Left ventricle myocardium superior (tissue), 1 donor: ENCODE data around the gene DOCK1. TPM values are rescaled to one million over a fixed set of nuclear protein-coding genes. Genes with fewer than 3 reads are reported as not detected.

Experiments used
- ATAC-seq: fragments of 200-7000 bp; cut with Tn5 transposase; one replicate; pipeline ENCODE4 v1.9.1; 2020; ENCODE audit warnings: mild to moderate bottlenecking, moderate library complexity
- DNase-seq: peaks from one replicate; pipeline ENCODE4 v3.0.0-alpha.2; 2020
- intact Hi-C: fragments of 100-400 bp; cut with micrococcal nuclease; formaldehyde crosslinking; loops from one replicate; pipeline ENCODE4 v1.11.0; 2022
- total RNA-seq: library from RNA; stranded (reverse); fragmentation: NEBNext Ultra II Directional; extraction: Animal tissue kit (Norgen Biotek cat#: 25700); gene quantifications from one replicate; pipeline ENCODE4 v1.2.1, GENCODE V29; 2021
- donor health status: DM: no; HTN: yes; CAD: no; lungs with severe emphysema.

DOCK1 gene
- total RNA-seq, 1 donor from 2014 or later = 16.3 TPM

DNA sequence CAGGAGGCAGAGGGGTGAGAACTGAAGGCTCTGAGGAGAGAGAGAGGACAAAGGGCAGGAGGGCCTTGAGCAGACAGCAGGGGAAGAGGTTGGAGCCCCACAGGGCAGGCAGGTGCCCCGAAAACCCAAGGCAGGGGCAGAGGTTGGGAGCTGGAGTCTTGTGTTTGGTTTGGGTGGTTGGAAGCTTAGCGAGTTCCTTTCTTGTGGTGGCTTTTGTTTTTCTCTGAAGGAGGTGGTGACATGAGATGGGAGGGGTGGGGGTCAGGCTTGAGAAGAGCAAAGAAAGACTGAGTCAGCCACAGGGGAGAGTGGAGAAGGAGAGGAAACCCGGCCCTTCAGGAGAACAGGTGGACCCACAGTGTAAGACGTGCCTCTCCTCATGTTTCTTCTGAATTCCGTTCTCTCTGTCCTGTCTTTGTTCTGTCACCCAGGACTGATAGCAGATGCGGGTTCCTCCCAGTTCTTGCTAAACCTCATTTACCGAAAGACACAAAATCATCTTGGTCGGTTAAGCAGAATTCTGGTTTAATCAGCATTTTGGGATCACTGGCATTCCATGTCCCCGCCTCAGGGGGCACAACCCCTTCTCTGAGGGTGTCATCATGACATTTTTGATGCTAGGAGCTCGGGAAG, 195.9 kb downstream of the DOCK1 start:
- ATAC-seq = no peak
- intact Hi-C loops = no loop called here
- DNase-seq = no peak

DNA sequence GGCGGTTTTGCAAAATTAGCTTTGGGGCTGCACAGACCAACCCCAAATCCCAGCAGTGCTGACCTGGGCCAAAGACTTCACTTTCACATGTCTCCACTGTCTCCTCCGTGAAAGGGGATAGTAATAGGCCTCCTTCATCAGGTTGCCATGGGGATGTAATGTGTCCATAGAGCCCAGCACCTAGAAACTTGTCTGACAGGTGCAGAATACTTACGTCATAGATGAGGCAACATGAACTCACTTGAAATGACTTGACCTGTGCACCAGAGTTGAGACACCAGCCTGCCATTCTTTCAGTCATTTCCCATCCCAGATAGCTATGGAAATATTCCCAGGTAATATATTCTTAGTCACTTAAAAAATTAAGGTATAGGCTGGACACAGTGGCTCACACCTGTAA, 196.9 kb downstream of the DOCK1 start:
- no peak for ATAC-seq
- intact Hi-C loops = no loop called here
- no peak for DNase-seq

DNA sequence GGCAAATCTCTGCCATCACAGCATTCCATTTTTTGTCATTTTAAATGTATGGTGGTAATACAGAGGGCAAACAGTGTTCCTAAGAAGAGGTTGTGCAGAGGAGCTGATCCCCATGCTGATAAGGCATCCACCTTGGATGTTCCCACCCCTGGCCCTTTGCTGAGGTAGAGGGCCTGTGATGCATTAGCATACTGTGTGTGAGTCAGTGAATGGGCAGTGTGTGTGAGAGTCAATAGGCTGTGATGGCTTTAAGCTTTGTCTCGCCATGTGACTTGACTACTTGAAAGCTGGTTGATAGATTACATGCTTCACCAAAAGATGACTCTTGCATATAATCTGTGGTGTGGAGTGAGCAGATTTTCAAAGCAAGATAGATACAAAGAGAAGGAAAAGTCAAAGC, 209.9 kb downstream of the DOCK1 start:
- ATAC-seq (no peak), DNase-seq (no peak)
- intact Hi-C loops = no loop called here

DNA sequence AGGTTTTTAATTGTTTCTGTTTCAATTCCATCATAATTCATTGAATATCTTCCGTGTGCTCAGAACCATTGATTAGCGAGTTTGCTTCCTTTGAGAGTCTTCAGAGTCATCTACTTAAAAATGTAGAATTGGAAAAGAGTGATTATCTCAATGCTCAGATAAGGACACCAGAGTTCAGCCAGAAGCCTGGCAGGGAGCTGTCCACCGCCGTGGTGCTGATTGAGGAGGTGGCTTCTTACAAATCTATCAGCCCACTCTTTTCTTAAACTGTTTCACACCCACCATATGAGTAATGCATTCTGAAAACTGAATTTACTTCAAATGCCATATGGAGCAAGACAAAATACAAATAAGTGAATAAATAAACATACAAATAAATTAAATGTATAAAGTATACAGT, 211.9 kb downstream of the DOCK1 start:
- ATAC-seq (no peak), DNase-seq (peak; percentile 71)
- intact Hi-C loops = no loop called here

DNA sequence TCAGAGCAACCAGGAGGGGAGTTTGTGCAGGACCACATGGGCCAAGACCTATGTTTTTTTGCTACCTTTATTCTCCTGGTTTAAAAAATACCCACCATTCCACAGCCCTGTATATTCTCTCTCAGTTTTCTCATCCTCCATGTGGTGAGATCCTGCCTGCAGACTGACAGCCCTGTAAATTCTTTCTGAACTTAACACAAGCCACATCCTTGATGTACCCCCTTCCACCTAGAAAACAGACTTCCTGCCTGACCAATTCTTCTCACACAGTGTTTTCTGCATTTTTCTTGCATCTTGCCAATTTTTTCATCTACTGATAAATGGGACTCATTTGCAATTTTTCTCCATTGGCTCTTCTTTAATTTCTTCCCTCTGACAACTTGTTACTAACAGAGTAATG, 212.8 kb downstream of the DOCK1 start:
- intact Hi-C loops = no loop called here
- no peak for DNase-seq
- no peak for ATAC-seq

DNA sequence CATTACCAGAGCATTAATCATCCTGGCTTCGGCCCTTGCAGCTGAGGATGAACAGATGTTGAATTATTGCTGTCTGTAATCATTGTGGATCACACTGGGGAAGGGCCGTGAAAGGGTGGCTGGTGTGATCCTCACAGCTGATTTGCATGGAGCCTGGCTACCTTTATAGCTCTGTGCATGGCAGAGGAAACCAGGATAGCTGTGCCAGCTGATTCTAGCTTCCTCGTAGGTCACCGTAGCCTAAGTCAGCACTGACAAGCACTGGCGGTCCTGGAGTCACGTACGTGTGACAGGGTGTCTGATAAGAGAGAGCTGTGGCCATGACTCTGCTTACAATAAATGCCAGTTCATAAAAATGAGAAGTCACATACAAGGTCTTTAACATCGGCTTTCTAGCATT, 214.7 kb downstream of the DOCK1 start:
- ATAC-seq (peak; percentile 37), DNase-seq (no peak)
- intact Hi-C loops = no loop called here

DNA sequence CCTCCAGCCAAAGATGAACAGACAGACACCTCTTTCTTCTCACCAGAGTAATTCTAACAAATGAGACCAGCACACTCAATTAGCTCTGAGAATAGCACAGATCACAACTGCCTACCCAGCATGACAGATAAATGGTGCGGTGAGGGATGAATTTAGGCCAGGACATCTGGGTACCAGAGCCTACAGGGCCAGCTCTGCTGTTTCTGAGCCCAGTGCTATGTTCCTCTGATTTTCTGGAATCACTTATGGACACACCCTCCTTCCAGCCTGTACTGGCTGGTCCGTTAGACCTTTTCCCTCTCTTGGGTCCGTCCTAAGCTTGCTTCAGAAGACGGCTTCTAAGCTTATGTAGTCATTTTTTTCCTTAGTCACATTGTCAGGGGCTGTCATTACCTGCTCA, 217.6 kb downstream of the DOCK1 start:
- ATAC-seq = no peak
- intact Hi-C loops = no loop called here
- DNase-seq = no peak

DNA sequence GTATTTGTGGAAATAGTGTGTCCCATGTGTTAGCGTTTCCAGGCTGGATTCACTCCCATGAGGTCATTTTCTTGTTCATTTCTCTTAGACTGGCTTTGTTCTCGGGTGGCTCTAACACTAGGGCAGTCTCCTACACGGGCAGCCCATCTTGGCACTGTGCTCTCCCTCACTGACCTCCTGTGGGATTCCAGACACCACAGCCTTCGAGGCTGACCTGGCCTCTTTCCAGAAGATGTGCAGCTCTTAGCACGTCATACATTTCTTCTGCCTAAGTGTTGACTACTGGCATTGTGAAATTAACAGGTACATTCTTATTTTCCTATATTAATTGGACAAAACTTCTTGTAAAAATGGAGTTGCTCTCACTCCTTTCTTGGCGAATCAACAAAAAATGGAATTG, 218.4 kb downstream of the DOCK1 start:
- DNase-seq = no peak
- no peak for ATAC-seq

DNA sequence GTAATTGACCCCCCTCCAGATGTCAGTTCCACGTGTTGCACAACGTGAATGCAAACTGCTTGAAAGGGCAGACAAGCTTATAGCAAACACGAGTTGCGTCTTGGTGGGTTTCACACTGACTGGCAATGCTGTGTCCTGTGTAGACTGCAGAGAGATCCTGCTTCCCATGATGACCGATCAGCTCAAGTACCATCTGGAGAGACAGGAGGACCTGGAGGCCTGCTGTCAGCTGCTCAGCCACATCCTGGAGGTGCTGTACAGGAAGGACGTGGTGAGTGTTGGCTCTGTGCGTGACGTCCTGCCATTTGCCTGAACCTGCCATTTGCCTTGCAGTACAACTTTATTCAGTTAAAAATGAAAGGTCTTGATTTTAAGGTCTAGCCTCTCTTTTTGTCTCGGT, 220.1 kb downstream of the DOCK1 start:
- DNase-seq = no peak
- intact Hi-C loops = no loop called here
- no peak for ATAC-seq

More for the DNA sequence above, 218.4 kb downstream of the DOCK1 start:
- intact Hi-C loops = no loop called here

DNA sequence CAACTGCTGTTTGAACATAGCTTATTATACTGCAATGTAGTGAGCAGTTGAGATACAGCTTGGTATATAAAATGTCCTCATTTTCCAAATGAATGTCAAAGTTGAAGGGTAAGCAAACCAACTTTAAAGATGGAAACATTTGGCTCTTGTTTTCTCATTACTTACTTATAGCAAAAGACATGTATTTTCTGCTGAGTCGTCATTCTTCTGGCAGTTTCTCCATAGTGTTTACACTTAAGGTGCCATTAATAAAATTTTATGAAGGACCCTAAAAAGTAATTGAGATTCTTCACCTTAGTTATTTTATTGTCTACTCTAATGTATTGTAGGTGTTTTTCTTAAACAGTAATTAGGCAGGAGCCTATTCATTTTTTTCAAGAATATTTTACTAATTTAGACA, 222.6 kb downstream of the DOCK1 start:
- intact Hi-C loops = no loop called here
- ATAC-seq (no peak), DNase-seq (no peak)

DNA sequence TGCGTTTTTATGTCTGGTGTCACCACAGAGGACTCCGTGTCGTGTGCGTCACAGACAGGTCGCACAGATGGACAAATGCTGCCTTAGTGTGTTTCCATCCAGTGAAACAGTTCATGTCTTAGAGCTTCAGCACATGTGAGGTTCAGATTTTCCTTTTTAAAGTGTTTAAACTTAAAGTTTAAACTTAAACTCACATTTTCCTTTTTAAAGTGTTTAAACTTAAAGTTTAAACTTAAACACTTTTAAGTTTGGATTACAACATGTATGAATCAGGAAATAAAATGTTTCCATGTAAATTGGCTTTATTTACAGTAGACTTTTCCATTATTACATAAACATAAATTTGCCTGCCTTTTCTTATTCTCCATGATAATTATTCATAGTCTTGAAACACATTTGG, 223.9 kb downstream of the DOCK1 start:
- ATAC-seq (no peak), DNase-seq (no peak)
- intact Hi-C loops = no loop called here

DNA sequence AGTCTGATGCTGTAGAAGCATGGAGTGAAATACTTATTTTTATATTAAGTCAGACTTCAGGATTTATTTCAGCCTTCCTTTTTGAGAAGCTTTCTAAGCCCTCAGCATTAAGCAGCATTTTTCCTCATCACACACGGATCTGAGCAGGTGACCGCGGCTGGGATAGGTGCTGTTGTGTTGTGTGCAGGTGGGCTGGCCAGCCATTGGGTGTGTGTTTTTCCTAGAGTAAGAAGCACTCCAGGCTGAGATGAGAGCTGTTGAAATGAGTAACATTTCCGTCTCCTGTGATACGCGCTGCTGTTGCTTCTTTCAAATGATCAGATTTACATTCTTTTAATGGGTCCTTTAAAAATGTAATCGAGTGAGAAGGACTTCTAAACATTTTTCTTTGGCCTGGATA, 227.2 kb downstream of the DOCK1 start:
- intact Hi-C loops = no loop called here
- DNase-seq (no peak), ATAC-seq (no peak)

DNA sequence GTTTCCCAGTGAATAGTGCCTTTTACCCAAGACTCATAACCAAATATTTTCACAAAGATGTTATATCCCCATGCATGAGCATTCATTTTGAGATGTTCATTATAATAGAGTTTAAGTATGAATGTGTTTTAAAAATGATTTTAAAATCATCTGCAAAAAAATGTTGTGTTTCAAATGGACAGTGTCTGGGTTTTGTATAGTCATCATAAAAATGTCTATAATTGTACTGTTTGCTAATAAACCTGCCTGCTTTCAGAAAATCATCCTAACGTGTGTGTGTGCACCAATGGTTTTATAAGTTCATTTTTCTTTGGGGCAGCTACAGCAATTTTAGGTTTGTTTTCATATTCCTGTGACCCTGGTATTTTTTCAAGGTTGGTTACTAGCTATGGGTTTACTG, 228.0 kb downstream of the DOCK1 start:
- no peak for ATAC-seq

DNA sequence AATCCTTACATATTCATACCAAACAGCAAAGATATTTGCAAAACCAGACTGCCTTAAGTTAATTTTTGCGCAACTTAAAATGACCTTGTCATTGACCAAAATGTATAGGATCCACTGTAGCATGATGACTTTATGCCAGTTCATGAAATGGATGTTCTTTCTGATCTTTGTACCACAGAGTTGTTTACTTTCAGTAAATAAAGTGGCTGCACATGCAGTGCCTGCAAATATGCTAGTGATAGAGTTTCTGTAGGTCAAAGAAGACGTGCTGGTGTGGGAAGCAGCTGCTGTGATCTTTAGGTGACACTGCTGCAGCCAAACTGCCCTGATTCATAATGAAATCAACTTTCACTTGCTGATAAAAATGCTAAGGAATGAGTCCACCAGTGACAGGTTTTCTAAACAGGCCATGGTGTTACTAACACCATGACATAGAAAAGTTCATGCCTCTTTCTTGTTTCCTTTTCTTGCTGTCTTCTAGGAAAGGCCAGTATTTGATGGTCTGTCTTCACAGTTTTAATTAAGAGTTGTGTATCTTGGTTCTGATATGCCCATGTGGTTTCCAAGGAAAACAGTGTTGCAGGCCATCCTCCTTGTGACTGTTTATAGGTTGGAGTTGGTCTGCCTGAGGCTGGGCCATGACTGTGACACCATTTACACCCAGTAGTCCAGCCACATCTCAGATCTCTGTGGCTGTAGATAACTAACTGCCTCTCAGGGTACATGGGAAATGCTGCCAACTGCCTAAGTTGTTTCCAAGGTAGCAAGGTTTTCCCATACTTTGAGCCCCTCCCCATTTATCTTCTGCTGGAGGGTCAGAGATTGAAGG, 228.7 kb downstream of the DOCK1 start:
- intact Hi-C loops = no loop called here
- no peak for DNase-seq
- no peak for ATAC-seq

More for the DNA sequence above, 228.0 kb downstream of the DOCK1 start:
- intact Hi-C loops = no loop called here
- no peak for DNase-seq

DNA sequence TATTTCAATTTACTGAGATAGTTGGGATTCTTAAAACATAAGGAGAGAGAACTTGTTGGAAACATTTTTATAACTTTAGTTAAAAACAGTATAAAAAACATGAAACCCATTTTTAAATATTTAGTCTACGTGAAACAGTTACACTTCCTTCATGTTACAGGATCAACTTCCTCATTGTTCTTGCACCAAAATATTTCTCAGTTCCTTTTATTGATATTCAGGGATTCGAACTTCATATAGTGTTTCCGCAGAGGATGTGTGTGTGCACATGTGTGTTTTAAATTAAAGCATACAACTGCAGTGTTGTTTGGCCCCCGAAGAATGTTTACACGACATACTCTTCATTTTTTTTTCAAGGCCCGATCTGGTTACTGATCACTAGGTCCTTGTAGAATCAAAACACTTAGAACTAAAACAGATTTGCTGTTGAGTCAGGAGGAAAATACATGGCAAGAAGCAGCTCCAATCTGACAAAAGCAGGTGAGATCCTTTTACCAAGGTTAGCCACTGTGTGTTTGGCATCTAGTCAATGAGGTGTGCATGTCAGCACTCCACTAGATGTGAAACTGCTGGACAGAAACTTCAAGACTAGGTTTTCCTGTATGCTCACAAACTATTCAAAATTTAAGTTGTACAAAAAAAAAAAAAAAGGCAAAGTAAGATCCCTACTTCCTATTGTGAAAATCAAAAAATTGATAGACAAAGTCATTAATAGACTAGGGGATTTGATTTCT, 230.8 kb downstream of the DOCK1 start:
- no peak for ATAC-seq
- intact Hi-C loops = no loop called here
- DNase-seq = no peak

DNA sequence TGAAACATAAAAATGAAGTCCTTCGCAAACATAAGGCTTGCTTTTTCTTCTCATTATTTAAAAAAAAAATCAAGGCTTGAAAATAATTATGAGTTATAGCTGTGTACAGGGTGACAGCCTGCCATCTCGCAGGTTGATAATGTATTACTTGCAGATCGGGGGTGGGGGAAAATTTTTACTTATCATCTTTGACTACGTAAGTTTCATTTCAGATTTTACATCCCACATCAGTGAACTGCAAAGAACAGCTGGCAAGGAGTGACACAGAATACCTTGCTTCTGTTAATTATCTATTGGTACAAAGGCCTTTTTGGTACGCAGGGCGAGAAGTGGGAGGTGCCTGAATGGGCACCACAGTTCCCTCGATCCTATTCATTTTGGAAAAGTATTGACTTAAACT, 232.2 kb downstream of the DOCK1 start:
- ATAC-seq = no peak
- intact Hi-C loops = no loop called here
- DNase-seq = no peak

DNA sequence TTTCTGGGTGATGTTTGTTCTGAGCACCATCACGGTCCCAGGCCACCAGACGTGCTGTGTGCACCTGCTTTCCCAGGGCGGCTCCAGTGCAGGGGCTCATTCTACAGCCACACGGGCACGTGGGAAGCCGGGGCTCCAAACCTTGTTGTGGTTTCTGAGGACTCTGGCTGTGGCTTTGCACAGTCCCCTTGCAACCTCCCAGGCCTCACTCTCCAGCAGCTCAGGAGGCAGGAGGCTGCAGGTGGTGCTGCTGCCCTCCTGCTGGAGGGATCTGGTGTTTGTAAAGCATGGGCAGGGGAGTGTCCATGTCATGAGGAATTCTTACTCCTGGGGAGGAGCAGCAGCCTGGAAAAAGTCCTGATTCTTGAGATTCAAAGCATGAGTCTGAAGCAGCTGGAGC, 236.9 kb downstream of the DOCK1 start:
- intact Hi-C loops = no loop called here
- ATAC-seq (no peak), DNase-seq (no peak)

DNA sequence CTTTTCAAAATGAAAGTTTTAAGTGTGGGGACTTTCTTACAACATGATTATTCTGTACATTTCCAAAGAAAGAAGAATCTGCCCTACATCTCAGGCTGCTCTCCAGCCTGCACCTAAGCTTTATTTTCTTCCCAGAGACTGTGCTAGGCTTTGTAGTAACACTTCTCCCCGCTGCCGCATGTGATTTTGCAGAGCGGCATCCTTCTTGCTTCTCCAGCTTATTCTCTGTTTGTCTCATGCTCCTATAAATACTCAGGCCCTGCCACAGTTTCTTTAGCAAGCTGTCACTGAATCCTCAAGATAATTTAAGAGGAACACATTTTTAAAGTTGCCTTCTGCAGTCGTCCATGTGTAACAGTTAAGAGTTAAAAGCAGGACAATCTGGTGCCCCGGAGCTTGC, 237.6 kb downstream of the DOCK1 start:
- intact Hi-C loops = no loop called here
- ATAC-seq = no peak
- DNase-seq = no peak

DNA sequence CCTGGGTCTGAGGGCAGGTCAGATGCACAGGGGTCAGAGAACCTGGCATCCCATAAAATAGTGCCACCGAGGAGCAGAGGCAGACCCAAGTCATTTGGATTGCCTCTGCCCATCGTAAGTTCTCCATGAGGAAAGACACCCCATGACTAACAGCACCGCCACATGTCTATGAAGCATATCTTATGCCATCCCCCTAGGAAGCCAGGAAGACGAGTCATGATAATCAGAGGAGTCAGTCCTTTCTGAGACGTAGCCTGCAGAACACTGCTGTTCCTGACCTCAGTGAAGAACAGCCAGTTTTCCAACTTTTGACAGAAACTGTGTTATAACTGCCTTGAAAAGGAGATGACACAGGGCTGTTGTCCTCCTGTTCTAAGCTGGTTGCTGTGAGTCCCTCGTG, 239.9 kb downstream of the DOCK1 start:
- intact Hi-C loops = no loop called here
- no peak for DNase-seq
- no peak for ATAC-seq

DNA sequence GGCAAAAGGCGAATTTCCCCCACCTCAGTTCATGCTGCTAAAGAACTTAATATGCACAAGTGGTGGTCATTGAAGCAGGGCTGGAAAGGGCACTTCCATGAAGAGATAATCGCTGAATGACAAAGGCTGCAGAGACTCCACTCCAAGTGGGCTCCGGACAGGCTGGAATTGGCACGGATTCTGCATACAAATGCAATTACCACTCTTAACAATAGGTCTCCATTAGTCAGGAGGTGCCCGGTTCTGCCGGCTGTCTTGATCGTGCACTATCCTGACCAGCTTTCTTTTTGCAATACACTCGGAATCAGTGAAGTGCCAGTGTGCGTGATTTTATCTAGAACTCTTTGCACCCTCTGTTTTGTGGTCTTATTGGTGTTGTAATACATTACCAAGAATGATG, 241.4 kb downstream of the DOCK1 start:
- intact Hi-C loops = no loop called here
- ATAC-seq (no peak), DNase-seq (no peak)
